NCI-H1105 treated with DMSO at 0.1 percent for 48 hours (cell line): Measurements from ENCODE around the gene ICA1.
"Not testable (repeated sequence)": the region's sequence is repeated elsewhere in the genome, so short reads cannot be mapped to it uniquely, and the experiment has no call there.

ENCODE experiments used
- DNase-seq: peaks from one replicate; lab custom pipeline; 2025; lab: John Stamatoyannopoulos, UW

Gene ICA1

GRCh38 chr7:8261711-8262695, at the start of gene ICA1:
TSS of gene ICA1 (minus strand) at chr7:8262167. CDS start at chr7:8235926, 26,241 bp downstream.
- peak; percentile 84 for DNase-seq

- no peak for DNase-seq
Measured at GRCh38 chr7:8310876-8311275, 48.9 kb upstream of the ICA1 start.

- DNase-seq, result no peak
Measured at GRCh38 chr7:8305625-8306388, 43.8 kb upstream of the ICA1 start.

- DNase-seq, result no peak
Measured at GRCh38 chr7:8305104-8305503, 43.1 kb upstream of the ICA1 start.

GRCh38 chr7:8303904-8304528, 42.0 kb upstream of the ICA1 start:
- DNase-seq, result no peak

- not testable (repeated sequence) for DNase-seq
Measured at GRCh38 chr7:8297023-8297422, 35.1 kb upstream of the ICA1 start.

- DNase-seq, result no peak
Measured at GRCh38 chr7:8296362-8296659, 34.3 kb upstream of the ICA1 start.

- peak; percentile 95 for DNase-seq
Measured at GRCh38 chr7:8295638-8296361, 33.8 kb upstream of the ICA1 start.

- peak; percentile 68 for DNase-seq
Measured at GRCh38 chr7:8291397-8292141, 29.6 kb upstream of the ICA1 start.

- peak; percentile 98 for DNase-seq
Measured at GRCh38 chr7:8290645-8291308, 28.8 kb upstream of the ICA1 start.

GRCh38 chr7:8286118-8286517, 24.2 kb upstream of the ICA1 start:
- DNase-seq, result no peak

- no peak for DNase-seq
Measured at GRCh38 chr7:8285155-8285554, 23.2 kb upstream of the ICA1 start.

- DNase-seq, result peak; percentile 88
Measured at GRCh38 chr7:8284606-8285005, 22.6 kb upstream of the ICA1 start.

- DNase-seq, result no peak
Measured at GRCh38 chr7:8283968-8284367, 22.0 kb upstream of the ICA1 start.

GRCh38 chr7:8282871-8283270, 20.9 kb upstream of the ICA1 start:
- DNase-seq, result no peak

GRCh38 chr7:8282162-8282561, 20.2 kb upstream of the ICA1 start:
- DNase-seq, result no peak

GRCh38 chr7:8278183-8278582, 16.2 kb upstream of the ICA1 start:
- peak; percentile 14 for DNase-seq

- no peak for DNase-seq
Measured at GRCh38 chr7:8277394-8277982, 15.5 kb upstream of the ICA1 start.

- no peak for DNase-seq
Measured at GRCh38 chr7:8274589-8274988, 12.6 kb upstream of the ICA1 start.

GRCh38 chr7:8271960-8272359, 10.0 kb upstream of the ICA1 start:
- no peak for DNase-seq
